Body of pancreas (tissue), 4 donors: ENCODE results near the gene SOX6.

ENCODE experiments used
- CTCF ChIP-seq, 7 experiments: fragments of 450-650 bp in 4 of 7; fragments of 200-600 bp in 3 of 7; sonication (generic) in 3 of 7; IDR thresholded peaks; one replicate each; pipeline ENCODE4 v1.5.1; 2016 to 2019; ENCODE audit warnings: antibody characterized with exemption in 7 of 7
- POLR2A ChIP-seq, 3 donors: fragments of 450-650 bp; IDR thresholded peaks; one replicate each; pipeline ENCODE4 v1.6.1; 2016; ENCODE audit warnings: antibody characterized with exemption in 3 of 3, mild to moderate bottlenecking in 2 of 3

GRCh38 chr11:16299390-16299789 lies 57.0 kb downstream of the SOX6 start:
- TF ChIP-seq CTCF (IDR thresholded peaks at IDR 0.05) (no peak), POLR2A (IDR thresholded peaks at IDR 0.05) (no peak)
